Measurements from ENCODE around the gene ATXN7L1. TPM values are rescaled to one million over a fixed set of nuclear protein-coding genes. Genes with fewer than 3 reads are reported as not detected.
"Not testable (repeated sequence)": the region's sequence is repeated elsewhere in the genome, so short reads cannot be mapped to it uniquely, and the experiment has no call there.

The ATXN7L1 gene
- total and polyA plus RNA-seq, 2 of the 13 experiments (the other 11 are each of a cell fraction or from before 2014, with no cell fraction given) = 4.1 to 7.8 TPM

DNA sequence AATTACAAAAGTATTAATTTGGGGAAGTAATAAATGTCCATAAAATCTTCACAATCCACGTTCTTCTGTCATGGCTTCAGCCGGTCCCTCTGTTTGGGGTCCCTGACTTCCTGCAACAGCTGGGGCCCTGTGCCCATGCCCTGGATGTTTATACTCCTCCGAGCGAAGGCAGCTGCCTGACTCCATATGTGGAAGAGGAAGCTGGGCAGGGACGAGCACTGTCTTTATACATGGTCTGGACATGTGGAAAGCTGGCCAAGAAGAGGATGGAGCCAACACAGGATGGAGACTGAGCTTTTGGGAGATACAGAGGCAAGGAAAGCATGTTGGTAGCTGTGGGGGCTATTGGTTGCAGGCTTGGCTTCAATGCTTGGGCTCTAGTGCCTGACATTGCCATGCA is 178.6 kb downstream of the ATXN7L1 start (continued):
- TF ChIP-seq POLR2AphosphoS5 (IDR thresholded peaks at IDR 0.05; ENCODE audit: low read depth, low read length) = no peak
- TF ChIP-seq, protein P1, sequence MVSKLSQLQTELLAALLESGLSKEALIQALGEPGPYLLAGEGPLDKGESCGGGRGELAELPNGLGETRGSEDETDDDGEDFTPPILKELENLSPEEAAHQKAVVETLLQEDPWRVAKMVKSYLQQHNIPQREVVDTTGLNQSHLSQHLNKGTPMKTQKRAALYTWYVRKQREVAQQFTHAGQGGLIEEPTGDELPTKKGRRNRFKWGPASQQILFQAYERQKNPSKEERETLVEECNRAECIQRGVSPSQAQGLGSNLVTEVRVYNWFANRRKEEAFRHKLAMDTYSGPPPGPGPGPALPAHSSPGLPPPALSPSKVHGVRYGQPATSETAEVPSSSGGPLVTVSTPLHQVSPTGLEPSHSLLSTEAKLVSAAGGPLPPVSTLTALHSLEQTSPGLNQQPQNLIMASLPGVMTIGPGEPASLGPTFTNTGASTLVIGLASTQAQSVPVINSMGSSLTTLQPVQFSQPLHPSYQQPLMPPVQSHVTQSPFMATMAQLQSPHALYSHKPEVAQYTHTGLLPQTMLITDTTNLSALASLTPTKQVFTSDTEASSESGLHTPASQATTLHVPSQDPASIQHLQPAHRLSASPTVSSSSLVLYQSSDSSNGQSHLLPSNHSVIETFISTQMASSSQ (IDR thresholded peaks at IDR 0.05; ENCODE audit: low read depth) = no peak
- TF ChIP-seq, protein P1 (CRISPR knock-in tag; IDR thresholded peaks at IDR 0.05; ENCODE audit: borderline replicate concordance) = no peak
- TF ChIP-seq ZNF460 (CRISPR knock-in tag; IDR thresholded peaks at IDR 0.05; ENCODE audit: borderline replicate concordance) = no peak
- TF ChIP-seq ZNF354B (CRISPR knock-in tag; IDR thresholded peaks at IDR 0.05) = no peak
- TF ChIP-seq ISX (CRISPR knock-in tag; conservative IDR thresholded peaks at IDR 0.05) = no peak
- no peak for TF ChIP-seq MTERF4 (CRISPR knock-in tag; IDR thresholded peaks at IDR 0.05)
- no peak for TF ChIP-seq CAMTA2 (CRISPR knock-in tag; IDR thresholded peaks at IDR 0.05; ENCODE audit: borderline replicate concordance)

DNA sequence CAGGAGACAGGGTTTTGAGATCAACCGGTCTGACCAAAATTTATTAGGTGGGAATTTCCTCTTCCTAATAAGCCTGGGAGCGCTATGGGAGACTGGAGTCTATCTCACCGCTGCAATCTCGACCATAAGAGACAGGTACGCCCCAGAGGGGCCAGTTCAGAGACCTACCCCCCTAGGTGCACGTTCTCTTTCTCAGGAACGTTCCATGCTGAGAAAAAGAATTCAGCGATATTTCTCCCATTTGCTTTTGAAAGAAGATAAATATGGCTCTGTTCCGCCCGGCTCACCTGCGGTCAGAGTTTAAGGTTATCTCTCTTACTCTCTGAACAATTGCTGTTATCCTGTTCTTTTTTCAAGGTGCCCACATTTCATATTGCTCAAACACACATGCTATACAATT is 179.2 kb downstream of the ATXN7L1 start:
- H3K9me3 ChIP-seq (ENCODE audit: low read length); POLR2A ChIA-PET; H2AFZ ChIP-seq (ENCODE audit: low read length); H3K4me2 ChIP-seq (ENCODE audit: low read depth, low read length); H3K36me3 ChIP-seq (replicated peaks in 1 of 2; ENCODE audit: control insufficient read depth in 1 of 2, insufficient read depth in 2 of 2, low read length in 2 of 2); H3K27me3 ChIP-seq (ENCODE audit: control insufficient read depth in 1 of 2, insufficient read depth in 2 of 2, low read length in 2 of 2); ATAC-seq; H3K79me2 ChIP-seq (ENCODE audit: insufficient read depth, low read length); FAIRE-seq; H3K9ac ChIP-seq (ENCODE audit: insufficient read depth, low read depth, low read length); H3K4me3 ChIP-seq (replicated peaks in 1 of 3; ENCODE audit: insufficient read depth in 1 of 3, low read depth in 2 of 3, low read length in 3 of 3); CTCF ChIA-PET (ENCODE audit: low intra/inter-chr PET ratio, low total read pairs); H4K20me1 ChIP-seq (ENCODE audit: insufficient read depth, low read length); intact Hi-C loops (cut with micrococcal nuclease; ENCODE audit: unreplicated experiment); H3K27ac ChIP-seq (ENCODE audit: extremely low read length, insufficient read depth, low read length); DNase-seq (ENCODE audit: low spot score); in situ Hi-C loops (cut with HindIII; ENCODE audit: extremely low pct_ligation_motif_present, low pct_unique_long_range_greater_than_20kb); BruUV-seq (replicated peaks): not testable (repeated sequence)
- peaks cover 20% of the 10 kb centered on the region for H3K4me1 ChIP-seq (ENCODE audit: insufficient read depth, low read length)
- 95% methylated on average over 11 of the region's 11 CpGs for WGBS (ENCODE audit: low lambda C conversion rate)
